ENCODE measurements around the gene TMEM80. TPM values are rescaled to one million over a fixed set of nuclear protein-coding genes. Genes with fewer than 3 reads are reported as not detected.

Gene TMEM80
- total and polyA plus RNA-seq, 9 of the 15 experiments (the other 6 are each of a cell fraction or from before 2014, with no cell fraction given), result 5.1 to 30.1 (median 12.4) TPM

- 0 out of 2 replicates have a peak, but pooled peaks have one; percentile 36 for TF ChIP-seq ZNF592 (IDR thresholded peaks at IDR 0.05)
- TF ChIP-seq FIP1L1 (IDR thresholded peaks at IDR 0.05; ENCODE audit: low read depth, low read length, poor library complexity, severe bottlenecking), result no peak
- no peak for TF ChIP-seq ETS2 (tag; IDR thresholded peaks at IDR 0.05; ENCODE audit: borderline replicate concordance, poor library complexity, severe bottlenecking)
- TF ChIP-seq PCBP1 (IDR thresholded peaks at IDR 0.05; ENCODE audit: low read depth, low read length, poor library complexity, severe bottlenecking), result no peak
- TF ChIP-seq TAF9B (IDR thresholded peaks at IDR 0.05; ENCODE audit: partially characterized antibody), result no peak
- TF ChIP-seq ZNF395 (CRISPR knock-in tag; IDR thresholded peaks at IDR 0.05), result 0 out of 2 replicates have a peak, but pooled peaks have one; percentile 15
- TF ChIP-seq, protein P1, sequence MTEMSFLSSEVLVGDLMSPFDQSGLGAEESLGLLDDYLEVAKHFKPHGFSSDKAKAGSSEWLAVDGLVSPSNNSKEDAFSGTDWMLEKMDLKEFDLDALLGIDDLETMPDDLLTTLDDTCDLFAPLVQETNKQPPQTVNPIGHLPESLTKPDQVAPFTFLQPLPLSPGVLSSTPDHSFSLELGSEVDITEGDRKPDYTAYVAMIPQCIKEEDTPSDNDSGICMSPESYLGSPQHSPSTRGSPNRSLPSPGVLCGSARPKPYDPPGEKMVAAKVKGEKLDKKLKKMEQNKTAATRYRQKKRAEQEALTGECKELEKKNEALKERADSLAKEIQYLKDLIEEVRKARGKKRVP (CRISPR knock-in tag; IDR thresholded peaks at IDR 0.05), result 0 out of 2 replicates have a peak, but pooled peaks have one; percentile 47
- TF ChIP-seq, protein P2, sequence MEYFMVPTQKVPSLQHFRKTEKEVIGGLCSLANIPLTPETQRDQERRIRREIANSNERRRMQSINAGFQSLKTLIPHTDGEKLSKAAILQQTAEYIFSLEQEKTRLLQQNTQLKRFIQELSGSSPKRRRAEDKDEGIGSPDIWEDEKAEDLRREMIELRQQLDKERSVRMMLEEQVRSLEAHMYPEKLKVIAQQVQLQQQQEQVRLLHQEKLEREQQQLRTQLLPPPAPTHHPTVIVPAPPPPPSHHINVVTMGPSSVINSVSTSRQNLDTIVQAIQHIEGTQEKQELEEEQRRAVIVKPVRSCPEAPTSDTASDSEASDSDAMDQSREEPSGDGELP (CRISPR knock-in tag; IDR thresholded peaks at IDR 0.05; ENCODE audit: borderline replicate concordance), result peak; percentile 5; the same call in 1 of the 2 replicates
These were observed 2.2 kb upstream of the TMEM80 start (continued) for GRCh38 chr11:693415-693831.
